Prostate gland (tissue), 2 donors: ENCODE data around the gene NCOA7. TPM values are rescaled to one million over a fixed set of nuclear protein-coding genes. Genes with fewer than 3 reads are reported as not detected.
A peak's percentile ranks its signal among the peaks of the same experiment; 100 is the strongest.

Source experiments
- DNase-seq: peaks from one replicate; pipeline ENCODE4 v3.0.0-alpha.2; 2019; ENCODE audit warnings: low spot score
- H3K27ac ChIP-seq, 2 donors: fragments of 200-600 bp; sonication (generic); 2 replicates each; pipeline ENCODE4 v1.5.1; 2017 to 2019
- H3K27me3 ChIP-seq: fragments of 200-600 bp; sonication (generic); replicated peaks from 2 replicates; pipeline ENCODE4 v1.5.1; 2019; ENCODE audit not compliant: insufficient read depth
- H3K36me3 ChIP-seq, 2 donors: fragments of 200-600 bp; sonication (generic); 1 replicate in 1 of 2; 2 replicates in 1 of 2; pipeline versions ENCODE4 v1.5.1 to v1.8.1; 2017 to 2019
- H3K4me1 ChIP-seq: fragments of 200-600 bp; sonication (generic); replicated peaks from 2 replicates; pipeline ENCODE4 v1.5.1; 2019
- H3K4me3 ChIP-seq, 2 donors: fragments of 200-600 bp; sonication (generic); 2 replicates each; pipeline ENCODE4 v1.5.1; 2017 to 2019
- H3K9me3 ChIP-seq: fragments of 200-600 bp; sonication (generic); 2 replicates; pipeline ENCODE4 v1.5.1; 2017
- POLR2A ChIP-seq: fragments of 450-650 bp; IDR thresholded peaks from one replicate; pipeline ENCODE4 v1.6.1; 2016; ENCODE audit warnings: antibody characterized with exemption, mild to moderate bottlenecking
- POLR2AphosphoS5 ChIP-seq: sonication (generic); formaldehyde crosslinking; IDR thresholded peaks from one replicate; pipeline ENCODE4 v1.6.1; 2017; ENCODE audit warnings: antibody characterized with exemption
- WGBS: methylation state at CpG from one replicate; pipeline ENCODE4 v1.1.5; 2018; 5-methylcytosine and 5-hydroxymethylcytosine counted together
- intact Hi-C: fragments of 100-400 bp; cut with DNase I; formaldehyde crosslinking; loops from one replicate; pipeline ENCODE4 v1.14.2; 2022
- total RNA-seq, 2 donors: library from RNA; depleted of rRNA; stranded (reverse); fragments of >200 nt; gene quantifications; one replicate each; pipeline ENCODE4 v1.1.0, GENCODE V29; 2016
- TF ChIP-seq, protein P1 (sequence below), 4 experiments: fragments of 200-600 bp in 2 of 4; fragments of 450-650 bp in 2 of 4; sonication (generic) in 2 of 4; IDR thresholded peaks; 1 replicate in 3 of 4; 2 replicates in 1 of 4; pipeline ENCODE4 v1.5.1; 2016 to 2019; ENCODE audit warnings: antibody characterized with exemption in 4 of 4, mild to moderate bottlenecking in 2 of 4, moderate library complexity in 2 of 4

NCOA7 gene
- total RNA-seq, 2 donors from 2014 or later = 15.5 to 15.6 TPM

DNA sequence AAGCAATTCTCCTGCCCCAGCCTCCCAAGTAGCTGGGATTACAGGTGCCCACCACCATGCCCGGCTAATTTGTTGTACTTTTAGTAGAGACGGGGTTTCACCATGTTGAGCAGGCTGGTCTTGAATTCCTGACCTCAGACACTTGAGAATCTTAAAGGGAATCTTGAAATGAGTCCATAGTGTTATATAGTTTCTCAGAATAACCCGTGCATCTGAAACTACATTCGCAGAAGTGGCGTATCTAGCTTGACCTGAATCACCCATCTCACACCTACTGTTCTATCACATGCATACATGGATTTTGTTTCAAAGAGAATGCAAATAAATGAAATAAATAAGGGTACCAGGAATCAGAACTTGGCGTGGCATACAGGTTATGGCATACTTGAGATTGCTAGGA lies 65.0 kb downstream of the NCOA7 start:
- Histone ChIP-seq H3K4me3 (no peak overlapping the region), H3K27me3 (no peaks in the 10 kb centered on the region), H3K36me3 (no peaks in the 10 kb centered on the region), H3K9me3 (no peaks in the 10 kb centered on the region), H3K4me1 (no peaks in the 10 kb centered on the region), H3K27ac (no peak overlapping the region)
- DNase-seq = no peak
- intact Hi-C loops = loop anchor here (5.0 kb wide), 2 partner anchors 102 to 117 kb away; partner anchors contain the start of gene HINT3
- 95% methylated on average over 6 of the region's 6 CpGs for WGBS
- TF ChIP-seq POLR2A (no peak), POLR2AphosphoS5 (no peak)
- TF ChIP-seq, protein P1, sequence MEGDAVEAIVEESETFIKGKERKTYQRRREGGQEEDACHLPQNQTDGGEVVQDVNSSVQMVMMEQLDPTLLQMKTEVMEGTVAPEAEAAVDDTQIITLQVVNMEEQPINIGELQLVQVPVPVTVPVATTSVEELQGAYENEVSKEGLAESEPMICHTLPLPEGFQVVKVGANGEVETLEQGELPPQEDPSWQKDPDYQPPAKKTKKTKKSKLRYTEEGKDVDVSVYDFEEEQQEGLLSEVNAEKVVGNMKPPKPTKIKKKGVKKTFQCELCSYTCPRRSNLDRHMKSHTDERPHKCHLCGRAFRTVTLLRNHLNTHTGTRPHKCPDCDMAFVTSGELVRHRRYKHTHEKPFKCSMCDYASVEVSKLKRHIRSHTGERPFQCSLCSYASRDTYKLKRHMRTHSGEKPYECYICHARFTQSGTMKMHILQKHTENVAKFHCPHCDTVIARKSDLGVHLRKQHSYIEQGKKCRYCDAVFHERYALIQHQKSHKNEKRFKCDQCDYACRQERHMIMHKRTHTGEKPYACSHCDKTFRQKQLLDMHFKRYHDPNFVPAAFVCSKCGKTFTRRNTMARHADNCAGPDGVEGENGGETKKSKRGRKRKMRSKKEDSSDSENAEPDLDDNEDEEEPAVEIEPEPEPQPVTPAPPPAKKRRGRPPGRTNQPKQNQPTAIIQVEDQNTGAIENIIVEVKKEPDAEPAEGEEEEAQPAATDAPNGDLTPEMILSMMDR (IDR thresholded peaks at IDR 0.05) = no peak

- H3K27ac ChIP-seq = no peak overlapping the region
- TF ChIP-seq POLR2AphosphoS5 (no peak), POLR2A (no peak)
- TF ChIP-seq, protein P1 (IDR thresholded peaks at IDR 0.05) = no peak
- no peaks in the 10 kb centered on the region for H3K9me3 ChIP-seq
- H3K36me3 ChIP-seq = no peaks in the 10 kb centered on the region
- no peak overlapping the region for H3K4me3 ChIP-seq
- 88% methylated on average over 6 of the region's 6 CpGs for WGBS
- no peaks in the 10 kb centered on the region for H3K27me3 ChIP-seq
- DNase-seq = no peak
- intact Hi-C loops = loop anchor here (5.0 kb wide), 2 partner anchors 99 to 114 kb away; partner anchors contain the start of gene HINT3
- no peaks in the 10 kb centered on the region for H3K4me1 ChIP-seq
These were observed 67.1 kb downstream of the NCOA7 start for GRCh38 chr6:125857846-125858245.

DNA sequence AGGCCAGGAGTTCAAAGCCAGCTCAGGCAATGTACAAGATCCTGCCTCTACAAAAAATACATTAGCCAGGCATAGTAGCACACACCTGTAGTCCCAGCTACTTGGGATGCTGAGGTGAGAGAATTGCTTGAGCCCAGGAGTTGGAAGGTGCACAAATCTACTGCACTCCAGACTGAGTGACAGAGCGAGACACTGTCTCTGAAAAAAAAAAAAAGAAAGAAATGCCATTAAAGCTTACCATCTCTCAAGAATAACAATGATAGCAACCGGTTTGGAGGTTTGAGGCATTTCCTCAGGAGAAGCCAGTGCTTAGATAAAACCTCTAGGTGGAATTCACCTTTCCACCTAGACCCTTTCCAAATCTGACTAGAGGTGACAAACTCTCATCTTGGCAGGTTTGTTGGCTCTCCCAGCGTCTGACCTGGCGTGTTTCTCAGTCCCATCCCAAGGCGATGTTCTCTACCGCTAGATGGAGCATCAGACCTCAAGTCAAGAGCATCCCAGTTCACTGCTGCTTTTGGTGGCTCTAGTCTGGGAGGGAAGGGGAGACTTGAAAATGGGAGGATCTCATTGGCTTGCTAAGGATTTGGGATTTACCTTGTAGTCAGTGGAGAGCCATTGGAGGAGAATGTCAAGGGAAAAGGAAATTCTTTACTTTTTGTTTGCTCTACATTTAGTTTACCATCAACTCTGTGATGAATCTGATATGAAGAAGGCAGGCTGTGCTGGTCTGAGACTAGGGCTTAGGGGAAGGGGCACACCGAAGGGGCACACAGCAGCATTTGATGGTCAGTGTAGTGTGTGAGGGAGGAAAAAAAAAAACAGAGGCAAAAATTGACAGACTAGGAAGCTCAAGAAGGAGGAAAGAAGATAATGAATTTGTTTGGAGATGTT lies 67.9 kb downstream of the NCOA7 start:
- Histone ChIP-seq H3K9me3 (no peaks in the 10 kb centered on the region), H3K4me3 (no peak overlapping the region), H3K27ac (no peak overlapping the region), H3K4me1 (no peaks in the 10 kb centered on the region), H3K27me3 (no peaks in the 10 kb centered on the region), H3K36me3 (no peaks in the 10 kb centered on the region)
- intact Hi-C loops = loop anchor here (5.0 kb wide), 2 partner anchors 99 to 114 kb away; partner anchors contain the start of gene HINT3
- WGBS = 30% methylated on average over 7 of the region's 7 CpGs
- DNase-seq = peak; percentile 67
- TF ChIP-seq POLR2A (no peak), POLR2AphosphoS5 (peak; percentile 12)
- TF ChIP-seq, protein P1 (IDR thresholded peaks at IDR 0.05) = peak; percentile 32 to 75 (median 60)

DNA sequence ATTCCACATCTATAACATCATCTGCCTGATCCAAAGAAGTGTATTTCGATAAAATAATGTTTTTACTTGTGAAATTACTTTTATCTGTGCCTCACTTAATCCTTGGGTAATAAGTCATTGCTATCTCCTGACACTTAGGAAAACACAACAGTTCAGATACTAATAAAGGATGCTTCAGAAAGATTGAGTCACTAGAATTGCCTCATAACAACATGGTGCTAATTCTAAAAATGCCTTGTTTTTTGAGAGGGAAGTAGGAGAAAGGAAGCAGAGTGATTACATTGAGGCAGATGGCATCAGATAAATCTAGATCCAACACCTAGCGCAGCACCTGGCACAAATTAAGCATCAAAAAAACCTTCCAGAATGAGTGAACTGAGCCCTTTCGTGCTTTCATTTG lies 69.0 kb downstream of the NCOA7 start:
- 88% methylated on average over 3 of the region's 3 CpGs for WGBS
- DNase-seq = no peak
- Histone ChIP-seq H3K4me3 (no peak overlapping the region), H3K36me3 (no peaks in the 10 kb centered on the region), H3K27ac (no peak overlapping the region), H3K9me3 (no peaks in the 10 kb centered on the region), H3K4me1 (no peaks in the 10 kb centered on the region), H3K27me3 (no peaks in the 10 kb centered on the region)
- intact Hi-C loops = loop anchor here (5.0 kb wide), 2 partner anchors 98 to 113 kb away; partner anchors contain the start of gene HINT3
- TF ChIP-seq, protein P1 (IDR thresholded peaks at IDR 0.05) = no peak
- TF ChIP-seq POLR2AphosphoS5 = no peak
- no peak for TF ChIP-seq POLR2A

- intact Hi-C loops = no loop called here
- TF ChIP-seq, protein P1 (IDR thresholded peaks at IDR 0.05) = no peak
- no peak for TF ChIP-seq POLR2AphosphoS5
- TF ChIP-seq POLR2A = no peak
- Histone ChIP-seq H3K27ac (no peak overlapping the region), H3K4me1 (no peaks in the 10 kb centered on the region), H3K36me3 (no peaks in the 10 kb centered on the region), H3K27me3 (no peaks in the 10 kb centered on the region), H3K9me3 (no peaks in the 10 kb centered on the region), H3K4me3 (no peak overlapping the region)
- no peak for DNase-seq
These were observed 72.3 kb downstream of the NCOA7 start for GRCh38 chr6:125863023-125863422.
